ENCODE data around the gene RASAL1. TPM values are rescaled to one million over a fixed set of nuclear protein-coding genes. Genes with fewer than 3 reads are reported as not detected.

RASAL1 gene, protein sequence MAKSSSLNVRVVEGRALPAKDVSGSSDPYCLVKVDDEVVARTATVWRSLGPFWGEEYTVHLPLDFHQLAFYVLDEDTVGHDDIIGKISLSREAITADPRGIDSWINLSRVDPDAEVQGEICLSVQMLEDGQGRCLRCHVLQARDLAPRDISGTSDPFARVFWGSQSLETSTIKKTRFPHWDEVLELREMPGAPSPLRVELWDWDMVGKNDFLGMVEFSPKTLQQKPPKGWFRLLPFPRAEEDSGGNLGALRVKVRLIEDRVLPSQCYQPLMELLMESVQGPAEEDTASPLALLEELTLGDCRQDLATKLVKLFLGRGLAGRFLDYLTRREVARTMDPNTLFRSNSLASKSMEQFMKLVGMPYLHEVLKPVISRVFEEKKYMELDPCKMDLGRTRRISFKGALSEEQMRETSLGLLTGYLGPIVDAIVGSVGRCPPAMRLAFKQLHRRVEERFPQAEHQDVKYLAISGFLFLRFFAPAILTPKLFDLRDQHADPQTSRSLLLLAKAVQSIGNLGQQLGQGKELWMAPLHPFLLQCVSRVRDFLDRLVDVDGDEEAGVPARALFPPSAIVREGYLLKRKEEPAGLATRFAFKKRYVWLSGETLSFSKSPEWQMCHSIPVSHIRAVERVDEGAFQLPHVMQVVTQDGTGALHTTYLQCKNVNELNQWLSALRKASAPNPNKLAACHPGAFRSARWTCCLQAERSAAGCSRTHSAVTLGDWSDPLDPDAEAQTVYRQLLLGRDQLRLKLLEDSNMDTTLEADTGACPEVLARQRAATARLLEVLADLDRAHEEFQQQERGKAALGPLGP
- 10 to 100 TPM in 2 of 4 donors, 1 to 10 TPM in 2; 8.2 to 14.7 (median 10.5) TPM for polyA plus RNA-seq (ENCODE audit: insufficient read length in 4 of 4)

DNA sequence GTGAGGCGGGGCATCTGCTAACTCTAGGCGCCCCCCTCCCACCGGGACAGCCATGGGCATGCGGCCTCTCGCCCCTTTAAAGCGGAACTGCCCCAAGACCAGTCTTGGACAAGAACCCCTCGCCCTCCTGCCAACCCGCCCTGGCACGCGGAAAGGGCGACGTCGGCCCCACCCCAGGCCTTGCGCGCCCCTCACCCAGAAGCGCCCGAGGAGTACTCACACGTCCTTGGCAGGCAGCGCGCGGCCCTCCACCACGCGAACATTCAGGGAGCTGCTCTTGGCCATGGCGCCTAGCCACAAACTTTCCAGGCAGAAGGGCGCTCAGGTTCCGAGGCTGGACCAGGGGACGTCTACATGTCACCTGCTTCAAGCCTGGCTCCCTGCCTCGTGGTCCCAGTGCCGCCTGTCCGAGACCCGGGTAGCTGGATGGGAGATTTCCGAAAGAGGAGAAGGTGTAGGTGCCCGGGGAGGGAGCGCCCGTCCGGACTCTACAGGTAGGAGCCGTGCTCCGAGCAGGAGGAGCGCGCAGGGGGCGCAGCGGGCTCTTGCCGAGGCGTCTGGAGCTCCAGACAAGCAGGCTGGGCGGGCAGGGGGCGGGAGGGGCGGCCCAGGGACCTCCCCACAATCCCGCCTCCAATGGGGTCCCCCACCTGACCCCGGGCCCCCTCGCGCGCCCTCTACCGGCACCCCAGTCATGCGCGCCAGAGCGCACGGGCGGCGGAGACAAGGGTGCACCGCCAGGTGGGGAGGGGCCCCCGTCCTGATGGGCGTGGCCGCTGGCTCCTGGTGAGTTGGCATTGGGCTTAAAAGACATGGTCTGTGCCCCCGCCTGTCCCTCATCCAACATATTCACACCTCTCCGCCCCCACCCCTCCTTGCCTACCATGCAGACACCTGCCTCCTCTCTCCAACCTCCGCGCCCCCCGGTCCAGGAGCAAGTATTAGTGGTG, at the start of gene RASAL1:
Gene RASAL1 (minus strand): TSS at position 584 of the 950 bp plus-strand sequence. CDS start 299 bp downstream, at position 285.
- DNase-seq (ENCODE audit: low read depth in 4 of 4, low spot score in 2 of 4), result no peak

- DNase-seq (ENCODE audit: low read depth in 4 of 4, low spot score in 2 of 4), result peak; percentile 78 to 89 (median 84)
These were observed 49.3 kb upstream of the RASAL1 start for GRCh38 chr12:113184900-113185179.

DNA sequence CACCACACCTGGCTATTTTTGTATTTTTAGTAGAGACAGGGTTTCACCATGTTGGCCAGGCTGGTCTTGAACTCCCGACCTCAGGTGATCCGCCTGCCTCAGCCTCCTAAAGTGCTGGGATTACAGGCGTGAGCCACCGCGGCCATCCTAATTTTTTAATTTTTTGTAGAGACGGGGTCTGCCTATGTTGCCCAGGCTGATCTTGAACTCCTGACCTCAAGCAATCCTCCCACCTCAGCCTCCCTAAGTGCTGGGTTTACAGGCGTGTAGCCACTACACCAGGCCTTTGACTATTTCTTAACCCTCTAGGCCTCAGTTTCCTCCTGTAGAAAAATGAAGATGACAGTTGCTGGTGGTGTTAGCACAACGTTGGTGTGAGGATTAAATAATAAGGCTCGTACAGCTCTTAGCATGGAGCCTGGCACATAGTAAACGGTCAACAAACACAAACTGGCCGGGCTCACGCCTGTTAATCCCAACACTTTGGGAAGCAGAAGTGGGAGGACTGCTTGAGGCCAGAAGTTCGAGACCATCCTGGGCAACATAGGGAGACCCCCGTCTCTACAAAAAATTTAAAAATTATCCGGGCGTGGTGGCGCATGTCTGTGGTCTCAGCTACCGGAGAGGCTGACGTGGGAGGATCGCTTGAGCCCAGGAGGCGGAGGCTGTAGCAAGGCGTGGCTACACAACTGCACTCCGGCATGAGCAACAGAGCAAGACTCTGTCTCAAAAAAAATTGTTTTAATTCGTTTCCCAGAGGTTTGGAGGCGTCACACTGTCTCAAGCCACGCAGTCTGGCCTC, 48.7 kb upstream of the RASAL1 start:
- no peak for DNase-seq (ENCODE audit: low read depth in 4 of 4, low spot score in 2 of 4)

DNA sequence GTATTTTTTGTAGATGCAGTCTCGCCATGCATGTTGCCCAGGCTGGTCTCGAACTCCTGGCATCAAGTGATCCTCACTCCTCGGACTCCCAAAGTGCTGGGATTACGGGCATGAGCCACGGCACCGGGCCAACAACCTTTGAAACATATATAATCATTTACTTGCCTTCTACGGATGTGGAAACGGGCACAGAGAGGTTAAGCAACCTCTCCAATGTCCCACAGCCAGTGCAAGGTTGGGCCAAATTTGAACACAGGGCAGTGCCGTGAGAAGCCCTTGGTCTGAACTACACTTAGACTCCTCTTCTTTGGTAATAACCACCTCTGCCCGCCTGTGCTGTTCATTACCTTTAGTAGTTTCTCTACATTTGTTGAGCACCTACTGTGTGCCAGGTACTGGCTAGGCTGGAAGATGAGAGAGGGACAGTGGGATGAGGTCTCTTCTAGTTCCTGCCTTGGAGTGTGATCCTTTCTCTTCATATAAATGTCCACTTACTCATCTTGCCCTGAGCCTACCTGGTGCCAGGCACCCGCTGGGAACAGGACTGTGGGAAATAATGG, 47.5 kb upstream of the RASAL1 start:
- no peak for DNase-seq (ENCODE audit: low read depth in 4 of 4, low spot score in 2 of 4)

DNA sequence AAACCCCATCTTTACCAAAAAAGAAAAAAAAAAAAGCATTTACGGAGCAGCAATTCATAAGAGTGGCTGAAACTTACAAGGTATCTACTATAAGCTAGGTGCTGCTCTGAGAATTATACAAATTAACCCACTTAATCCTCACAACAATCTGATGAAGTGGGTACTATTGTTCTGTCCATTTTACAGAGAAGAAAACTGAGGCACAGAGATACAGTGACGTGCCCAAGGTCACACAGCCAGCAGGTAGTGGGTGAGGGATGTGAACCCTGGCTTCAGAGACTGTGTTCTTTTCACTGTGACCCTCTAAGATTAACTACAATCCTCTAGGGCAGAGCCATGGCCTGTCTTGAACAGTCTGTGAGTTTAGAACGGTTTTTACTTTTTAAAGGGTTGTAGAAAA, 46.4 kb upstream of the RASAL1 start:
- no peak for DNase-seq (ENCODE audit: low read depth in 4 of 4, low spot score in 2 of 4)

- DNase-seq (ENCODE audit: low read depth in 4 of 4, low spot score in 2 of 4), result no peak
These were observed 44.8 kb upstream of the RASAL1 start for GRCh38 chr12:113180333-113180732.

GRCh38 chr12:113179023-113179422, 43.5 kb upstream of the RASAL1 start:
- no peak for DNase-seq (ENCODE audit: low read depth in 4 of 4, low spot score in 2 of 4)

DNA sequence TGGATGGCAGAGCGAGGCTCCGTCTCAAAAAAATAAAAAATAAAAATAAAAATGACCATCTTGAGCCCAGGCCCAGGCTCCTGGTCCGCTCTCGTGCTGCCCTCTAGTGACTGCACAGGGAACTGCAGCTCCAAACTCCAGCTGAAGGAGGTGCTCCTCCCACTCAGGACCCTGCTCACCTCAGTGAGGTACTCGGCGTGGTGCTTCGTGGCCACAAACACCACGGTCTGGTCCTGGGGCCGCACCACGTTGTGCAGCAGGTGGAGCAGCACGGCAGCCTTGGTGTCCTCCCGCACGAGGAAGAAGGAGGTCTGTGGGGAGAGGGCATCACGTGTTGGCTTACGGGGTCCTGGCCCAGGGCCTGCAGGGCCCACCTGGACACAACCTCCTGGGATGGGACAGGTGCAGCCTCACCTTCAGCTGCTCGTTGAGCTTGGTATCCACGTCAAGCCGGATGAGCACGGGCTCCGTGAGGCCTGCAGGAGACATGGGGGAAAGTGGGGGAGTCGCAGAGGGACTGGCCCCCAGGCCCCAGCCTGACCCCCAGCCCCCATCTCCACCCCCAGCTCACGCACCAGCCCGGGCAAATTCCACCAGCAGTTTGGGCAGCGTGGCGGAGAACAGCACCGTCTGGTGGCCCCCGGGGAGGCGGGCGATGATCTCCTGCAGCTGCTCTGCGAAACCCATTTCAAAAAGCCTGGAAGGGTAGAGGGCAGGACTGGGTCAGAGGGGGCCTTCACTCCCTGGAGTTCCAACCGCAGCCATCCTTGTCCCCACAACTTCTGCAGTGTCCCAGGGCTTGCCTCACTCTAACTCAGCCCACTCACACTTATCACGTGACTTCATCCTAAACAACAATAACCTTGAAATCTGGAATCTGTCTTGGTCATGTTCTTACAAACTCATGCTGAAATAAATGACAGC, 39.2 kb upstream of the RASAL1 start:
- DNase-seq (ENCODE audit: low read depth in 4 of 4, low spot score in 2 of 4), result no peak

GRCh38 chr12:113173081-113173698, 37.6 kb upstream of the RASAL1 start:
- no peak for DNase-seq (ENCODE audit: low read depth in 4 of 4, low spot score in 2 of 4)

GRCh38 chr12:113172185-113172584, 36.6 kb upstream of the RASAL1 start:
- DNase-seq (ENCODE audit: low read depth in 4 of 4, low spot score in 2 of 4), result no peak

GRCh38 chr12:113171543-113171942, 36.0 kb upstream of the RASAL1 start:
- DNase-seq (ENCODE audit: low read depth in 4 of 4, low spot score in 2 of 4), result no peak

- DNase-seq (ENCODE audit: low read depth in 4 of 4, low spot score in 2 of 4), result no peak
These were observed 35.4 kb upstream of the RASAL1 start for GRCh38 chr12:113170926-113171325.

GRCh38 chr12:113170457-113170856, 34.9 kb upstream of the RASAL1 start:
- DNase-seq (ENCODE audit: low read depth in 4 of 4, low spot score in 2 of 4), result no peak

- no peak for DNase-seq (ENCODE audit: low read depth in 4 of 4, low spot score in 2 of 4)
These were observed 34.1 kb upstream of the RASAL1 start for GRCh38 chr12:113169697-113170096.

GRCh38 chr12:113167868-113168267, 32.3 kb upstream of the RASAL1 start:
- no peak for DNase-seq (ENCODE audit: low read depth in 4 of 4, low spot score in 2 of 4)

- no peak for DNase-seq (ENCODE audit: low read depth in 4 of 4, low spot score in 2 of 4)
These were observed 30.2 kb upstream of the RASAL1 start for GRCh38 chr12:113165521-113166450.

DNA sequence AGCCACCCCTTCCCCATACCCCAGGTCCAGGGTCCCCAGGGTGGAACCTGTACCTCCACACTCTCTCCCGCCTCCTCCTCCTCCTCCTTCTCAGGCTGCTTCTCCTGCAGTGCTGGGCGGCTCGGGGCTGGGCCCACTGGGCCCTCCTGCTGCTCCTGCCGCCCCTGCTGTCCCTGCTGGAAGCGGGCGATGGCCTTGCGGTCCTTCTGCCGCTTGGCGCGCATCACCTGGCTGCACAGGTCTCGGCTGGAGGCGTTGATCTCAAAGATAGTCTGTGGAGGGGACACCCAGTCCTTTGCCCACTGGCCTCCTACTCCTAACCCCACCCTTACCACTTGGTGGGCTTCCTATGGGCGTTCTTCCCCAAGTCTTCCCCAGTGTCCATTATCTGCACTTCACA, 28.5 kb upstream of the RASAL1 start:
- no peak for DNase-seq (ENCODE audit: low read depth in 4 of 4, low spot score in 2 of 4)
